OCI-LY3 (cell line): ENCODE data around the gene PRSS33.

Source experiments
- CTCF ChIP-seq: fragments of 200-600, 300-600 bp; sonication (generic); IDR thresholded peaks from 2 replicates; pipeline ENCODE4 v1.5.1; 2014; ENCODE audit warnings: antibody characterized with exemption, low read length, low read depth
- EZH2phosphoT487 ChIP-seq: fragments of 200-600 bp; shearing (Covaris generic); IDR thresholded peaks from 2 replicates; pipeline ENCODE4 v1.6.1; 2018; ENCODE audit warnings: antibody characterized with exemption, mixed run types, low read depth

- TF ChIP-seq CTCF = no peak
- no peak for TF ChIP-seq EZH2phosphoT487
These were observed 48.5 kb upstream of the PRSS33 start for GRCh38 chr16:2835638-2836493.
